Stimulated activated CD4-positive, alpha-beta T cell treated with anti-CD3 and anti-CD28 coated beads, Interleukin-1b, Interleukin-23, amount 100 ng/mL, for 4 hours (primary cell): ENCODE data around the gene WDR76.

Source experiments
- DNase-seq, 2 donors: peaks; one replicate each; pipeline ENCODE4 v3.0.0-alpha.2; 2020; ENCODE audit warnings: low read depth in 2 of 2

The WDR76 gene

DNA sequence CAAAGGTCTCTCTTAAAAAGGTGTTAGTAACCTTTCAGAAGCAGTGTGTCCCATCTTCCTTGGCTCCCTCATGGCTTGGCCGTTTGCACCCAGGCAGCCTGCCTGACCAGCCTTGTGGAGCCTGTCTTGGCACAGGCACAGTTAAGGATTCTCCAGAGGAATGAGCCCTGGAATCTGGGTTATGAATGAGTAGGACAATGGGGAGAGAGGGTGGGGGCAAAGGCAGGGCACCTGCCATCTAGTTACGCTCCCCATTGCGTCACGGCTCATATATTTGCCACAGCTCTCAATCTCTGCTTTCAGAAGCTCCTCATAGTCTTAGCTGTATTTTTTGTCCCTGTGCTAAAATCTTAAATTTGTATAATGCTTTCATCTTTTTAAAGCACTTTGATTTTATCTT is 50.6 kb downstream of the WDR76 start:
- no peak for DNase-seq

DNA sequence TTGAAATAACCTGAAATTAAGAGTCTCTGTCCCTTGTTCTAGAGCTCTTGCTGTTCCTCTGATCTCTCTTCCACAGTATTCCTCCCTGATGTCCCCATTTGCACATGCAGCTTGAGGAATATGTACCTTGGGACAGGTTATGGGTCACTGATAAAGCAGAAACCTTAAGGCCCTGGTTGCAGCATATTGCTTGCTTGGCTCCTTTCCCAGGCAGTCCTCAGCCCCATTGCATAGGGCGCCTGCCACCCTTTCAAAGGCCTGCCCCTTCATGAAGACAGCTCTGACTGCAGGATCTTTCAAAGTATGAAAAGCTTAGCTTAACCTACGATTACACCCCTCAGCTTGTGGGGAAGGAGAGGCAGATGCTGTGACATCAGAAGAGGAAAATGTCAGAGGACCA is 51.6 kb downstream of the WDR76 start:
- DNase-seq = no peak

- no peak for DNase-seq
Measured at GRCh38 chr15:43879386-43880355, 52.9 kb downstream of the WDR76 start.

DNA sequence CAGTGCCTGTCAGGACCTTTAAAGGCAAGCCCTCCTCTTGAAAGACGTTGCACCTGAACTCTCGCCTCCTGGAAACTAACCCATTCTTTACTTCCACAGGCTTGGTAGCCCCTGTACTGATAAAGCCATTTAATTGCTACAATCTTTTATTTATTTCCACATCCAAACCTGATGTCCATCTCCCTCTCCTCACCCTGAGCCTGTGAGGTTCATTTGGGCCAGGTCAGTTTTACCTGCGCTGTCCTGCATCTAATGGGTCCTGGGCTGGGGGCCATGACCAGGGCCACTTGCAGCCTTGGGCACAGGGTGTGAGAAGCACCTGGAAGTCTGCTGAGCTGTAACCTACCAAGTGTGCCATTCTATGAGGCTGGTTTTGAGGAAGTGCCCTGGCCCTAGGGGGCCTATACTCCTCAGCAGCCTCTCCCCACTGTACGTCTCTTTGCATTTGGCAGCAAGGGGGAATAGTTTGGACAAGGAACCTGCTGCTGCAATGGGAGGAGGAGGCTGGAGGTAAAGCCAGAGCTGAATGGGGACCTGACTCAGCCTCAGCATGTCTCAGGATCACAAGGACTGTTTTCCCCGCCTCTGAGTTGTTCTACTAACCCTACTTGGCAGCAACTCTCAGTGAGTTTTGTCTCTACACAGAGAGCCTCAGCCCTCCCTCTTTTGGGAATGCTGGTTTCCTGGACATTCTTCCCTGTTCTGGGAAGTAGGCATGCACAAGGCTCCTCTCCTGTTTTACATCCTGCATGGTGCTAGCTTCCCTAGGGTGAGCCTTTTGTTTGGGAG is 53.8 kb downstream of the WDR76 start:
- no peak for DNase-seq

GRCh38 chr15:43881245-43881644 is 54.4 kb downstream of the WDR76 start:
- no peak for DNase-seq

DNA sequence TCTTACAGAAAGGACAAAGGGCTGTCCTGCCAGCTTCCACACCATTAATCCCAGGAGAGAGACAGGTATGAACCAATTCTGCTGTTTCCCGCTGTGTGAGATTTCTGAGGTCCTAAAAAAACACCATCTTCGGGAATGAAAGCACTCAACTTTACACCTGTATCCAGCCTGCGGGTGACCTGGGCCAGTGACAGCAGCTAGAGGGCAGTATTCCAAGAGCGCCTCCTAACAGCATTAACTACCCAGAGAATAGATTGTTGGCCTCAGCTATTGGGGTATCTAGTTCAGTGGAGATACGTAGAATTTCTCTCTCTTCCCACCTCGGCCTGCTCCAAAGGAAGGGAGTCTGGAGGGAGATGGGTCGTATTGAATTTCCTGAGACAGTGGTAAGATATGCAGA is 55.1 kb downstream of the WDR76 start:
- DNase-seq = no peak

DNA sequence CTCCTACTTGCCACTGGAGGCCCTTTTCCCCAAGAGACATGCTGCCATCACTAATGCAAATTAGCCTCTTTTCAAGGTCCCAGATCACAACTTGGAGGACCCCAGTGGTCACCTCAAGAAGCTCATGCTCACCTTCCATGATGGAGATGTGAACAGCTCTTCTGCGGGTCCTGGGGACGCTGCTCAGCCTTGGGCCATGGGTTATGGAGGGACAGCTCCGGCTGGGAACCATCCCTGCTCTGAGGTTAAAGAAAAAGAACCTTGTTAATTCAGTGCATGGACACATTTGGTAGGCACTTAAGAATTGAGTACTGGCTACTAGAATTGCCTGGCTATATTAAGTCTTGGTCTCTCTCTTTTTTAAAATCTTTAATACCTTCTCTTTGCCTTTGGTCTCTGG is 56.8 kb downstream of the WDR76 start:
- no peak for DNase-seq

GRCh38 chr15:43886558-43886957 is 59.8 kb downstream of the WDR76 start:
- DNase-seq = no peak

GRCh38 chr15:43887901-43888300 is 61.1 kb downstream of the WDR76 start:
- no peak for DNase-seq

GRCh38 chr15:43889042-43889441 is 62.2 kb downstream of the WDR76 start:
- no peak for DNase-seq

- DNase-seq = no peak
Measured at GRCh38 chr15:43893956-43894355, 67.2 kb downstream of the WDR76 start.

DNA sequence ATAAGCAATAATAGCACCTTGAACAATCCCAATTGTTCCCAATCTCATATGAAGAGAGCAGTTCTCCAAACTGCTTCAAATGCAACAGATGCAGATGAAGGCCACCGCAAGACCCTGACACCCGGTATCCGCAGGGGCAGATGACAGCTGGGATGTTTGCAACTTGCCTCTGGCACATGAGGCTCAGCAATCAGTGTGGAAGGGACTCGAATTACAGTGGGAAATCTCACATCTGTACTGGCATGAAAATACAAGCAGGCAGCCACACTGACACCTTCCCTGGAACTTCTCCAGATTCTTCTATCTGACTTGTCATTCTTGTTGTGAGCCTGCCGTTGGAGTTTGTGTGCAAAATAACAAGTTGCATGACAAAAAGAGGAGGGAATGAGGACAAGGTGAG is 68.8 kb downstream of the WDR76 start:
- DNase-seq = no peak

DNA sequence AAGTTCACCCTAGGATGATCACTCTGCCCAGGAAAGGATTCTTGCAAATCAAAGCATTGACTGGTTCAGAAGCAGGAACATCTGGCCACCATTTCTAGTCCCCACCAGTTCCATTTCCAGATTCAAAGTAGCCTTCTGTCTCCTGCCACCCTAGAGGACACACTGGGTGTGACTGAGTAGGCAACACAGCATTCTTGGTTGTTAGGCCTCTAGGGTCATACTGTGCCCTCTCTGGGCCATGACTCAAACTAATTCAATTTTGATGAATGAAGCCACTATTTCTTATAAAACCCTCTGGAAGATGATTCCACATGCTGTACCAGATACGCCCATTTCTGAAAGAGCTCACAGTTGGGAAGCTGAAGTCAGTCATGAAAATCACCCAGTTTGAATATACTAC is 69.7 kb downstream of the WDR76 start:
- DNase-seq = no peak

- DNase-seq = no peak
Measured at GRCh38 chr15:43898891-43899290, 72.1 kb downstream of the WDR76 start.

DNA sequence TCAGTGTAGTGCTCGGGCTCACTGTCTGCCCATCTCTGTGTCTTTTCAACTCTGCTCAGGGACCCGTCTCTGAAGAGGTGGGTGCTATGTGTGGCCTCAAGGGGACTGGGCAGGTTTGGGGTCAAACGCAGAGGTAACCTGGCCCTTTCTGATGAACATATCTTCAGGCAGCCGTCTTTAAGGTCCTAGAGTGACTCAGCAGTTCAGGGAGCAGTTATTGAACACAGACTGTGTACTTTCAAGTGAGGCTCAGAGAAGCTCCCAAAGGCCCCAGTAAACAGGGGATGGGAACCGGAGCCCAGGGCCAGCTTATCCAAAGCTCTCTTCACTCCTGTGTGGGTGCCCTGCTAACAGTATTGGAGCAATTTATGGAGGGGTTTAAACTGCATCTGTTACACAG is 73.1 kb downstream of the WDR76 start:
- no peak for DNase-seq

DNA sequence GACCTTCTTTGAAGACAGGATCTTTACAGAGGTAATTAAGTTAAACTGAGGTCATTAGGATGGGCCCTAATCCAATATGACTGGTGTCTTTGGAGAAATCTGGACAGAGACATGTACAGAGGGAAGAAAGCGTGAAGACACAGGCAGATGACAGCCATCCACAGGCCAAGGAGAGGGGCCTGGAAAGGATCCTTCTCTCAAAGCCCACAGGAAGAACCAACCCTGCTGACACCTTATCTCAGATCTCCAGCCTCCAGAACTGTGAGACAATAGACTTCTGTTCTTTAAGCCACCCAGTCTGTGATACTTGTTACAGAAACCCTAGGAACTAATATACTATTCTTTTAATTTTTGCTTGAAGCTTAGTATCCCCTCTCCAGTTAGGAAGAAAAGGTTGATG is 74.2 kb downstream of the WDR76 start:
- no peak for DNase-seq

DNA sequence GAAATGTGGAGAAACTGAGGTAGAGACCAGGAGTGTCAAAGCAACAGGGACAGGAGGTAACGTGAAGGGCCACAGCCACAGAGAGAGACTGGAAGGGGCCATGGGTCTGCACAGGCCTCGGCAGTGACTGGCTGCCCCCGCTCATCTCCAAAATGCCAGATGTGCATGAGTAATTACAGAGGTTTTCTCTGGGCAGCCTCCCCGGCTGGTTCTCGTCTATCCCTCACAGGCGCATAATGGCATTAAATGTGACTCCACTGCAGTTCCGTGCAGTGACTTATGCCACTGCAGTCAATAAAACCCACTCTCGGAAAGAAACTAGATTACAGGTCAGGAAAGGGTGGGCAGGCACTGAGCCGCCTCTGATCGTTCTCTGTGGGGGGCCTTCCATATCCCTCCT is 74.7 kb downstream of the WDR76 start:
- DNase-seq = no peak

GRCh38 chr15:43903864-43904290 is 77.1 kb downstream of the WDR76 start:
- DNase-seq = peak; percentile 12 to 46

- DNase-seq = no peak
Measured at GRCh38 chr15:43905755-43906154, 79.0 kb downstream of the WDR76 start.

DNA sequence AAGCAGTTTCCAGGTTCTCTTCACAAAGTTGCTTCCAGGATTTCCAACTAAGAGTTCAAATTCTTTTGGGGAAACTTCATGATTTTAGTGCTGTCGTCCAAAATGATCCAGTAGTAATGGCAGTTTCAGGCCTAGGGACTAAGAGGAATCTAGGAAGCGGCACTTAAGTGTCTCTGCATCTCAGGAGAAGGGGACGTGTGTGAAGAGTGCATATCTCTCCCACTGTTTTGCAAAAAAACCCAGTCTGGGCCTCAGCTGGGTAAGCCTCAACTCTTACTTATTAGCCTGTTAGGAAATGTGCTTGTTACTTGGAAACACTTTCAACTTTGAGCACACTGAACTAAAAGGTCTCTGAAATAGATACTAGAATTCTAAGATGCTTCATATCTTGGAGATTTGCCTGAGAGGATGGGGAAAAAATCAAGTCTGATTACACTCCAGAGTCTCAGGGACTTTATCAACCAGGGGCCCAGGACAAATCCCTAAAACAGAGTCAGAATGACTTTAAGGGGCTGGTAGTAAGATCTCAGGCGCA is 81.8 kb downstream of the WDR76 start:
- DNase-seq = no peak

- DNase-seq = no peak
Measured at GRCh38 chr15:43911235-43911781, 84.5 kb downstream of the WDR76 start.

DNA sequence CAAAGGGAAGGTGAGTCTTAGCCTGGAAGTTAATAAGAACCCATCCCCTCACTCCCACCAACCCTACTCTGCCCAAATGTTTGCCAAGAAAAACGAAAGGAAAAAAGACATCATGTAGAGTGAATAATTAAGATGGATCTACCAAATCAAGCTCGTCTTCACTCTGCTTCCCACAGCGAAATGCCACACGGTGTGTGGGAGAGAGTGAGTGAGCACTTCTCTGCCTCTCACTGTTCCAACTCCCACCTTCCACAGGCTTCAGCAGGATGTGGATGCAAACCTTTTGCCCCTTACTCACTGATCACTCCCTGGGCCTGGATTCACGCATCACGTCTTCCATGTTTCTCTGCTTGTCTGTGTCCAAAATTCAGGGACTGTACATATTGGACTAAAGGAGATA is 85.4 kb downstream of the WDR76 start:
- no peak for DNase-seq
